OCI-M1 (cell line): ENCODE measurements around the gene POLR2J3.
"Not testable (repeated sequence)": the region's sequence is repeated elsewhere in the genome, so short reads cannot be mapped to it uniquely, and the experiment has no call there.

Source experiments
- DNase-seq: peaks from one replicate; lab custom pipeline; 2025; lab: John Stamatoyannopoulos, UW

POLR2J3 gene

DNA sequence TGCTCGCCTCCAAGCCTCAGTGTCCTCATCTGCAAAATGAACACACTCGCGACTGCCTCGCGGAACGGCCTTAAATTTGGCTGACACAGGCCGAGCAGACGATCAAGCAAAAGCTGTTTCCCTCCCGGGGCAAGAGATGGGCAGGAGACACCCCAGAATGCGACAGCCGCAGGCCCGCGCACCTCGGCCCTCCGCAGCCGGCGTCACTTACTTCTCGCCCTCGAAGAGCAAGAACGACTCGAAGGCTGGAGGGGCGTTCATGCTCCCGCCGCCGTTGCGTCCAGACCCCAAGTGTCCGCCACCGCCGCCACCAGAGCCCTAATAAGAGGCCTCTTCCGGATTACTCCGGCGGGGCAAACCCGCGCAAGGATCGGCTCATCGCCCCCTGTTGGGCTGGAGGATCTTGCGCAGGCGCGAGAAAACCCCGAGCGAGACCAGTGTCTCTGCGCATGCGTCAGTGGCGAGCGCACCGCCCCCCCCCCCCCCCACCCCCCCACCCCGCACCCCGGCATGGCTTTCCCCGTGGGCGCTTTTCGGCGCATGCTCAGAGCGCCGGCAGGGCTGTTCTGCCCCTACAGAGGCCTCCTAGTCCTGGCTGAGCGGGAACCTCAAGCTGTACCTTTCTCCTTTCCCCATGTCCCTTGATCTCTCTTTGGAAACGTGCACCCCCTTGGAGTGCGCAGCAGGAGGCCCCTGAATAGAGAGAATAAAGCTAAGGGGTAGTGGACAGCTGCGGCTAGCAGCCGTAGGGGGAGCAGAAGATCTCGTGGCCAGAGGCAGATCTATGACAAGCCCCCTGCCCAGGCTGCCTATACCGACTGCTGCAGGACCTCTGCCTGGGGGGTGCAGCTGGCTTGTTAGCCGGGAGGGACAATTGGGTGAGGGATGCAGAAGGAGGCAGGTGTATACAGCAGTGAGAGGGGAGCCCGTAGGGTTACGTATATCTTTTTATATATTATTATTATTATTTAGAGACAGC is at the start of gene POLR2J3:
Gene POLR2J3 (minus strand): TSS at position 323 of the 979 bp plus-strand sequence. CDS start 62 bp downstream, at position 261.
- DNase-seq = not testable (repeated sequence)

DNA sequence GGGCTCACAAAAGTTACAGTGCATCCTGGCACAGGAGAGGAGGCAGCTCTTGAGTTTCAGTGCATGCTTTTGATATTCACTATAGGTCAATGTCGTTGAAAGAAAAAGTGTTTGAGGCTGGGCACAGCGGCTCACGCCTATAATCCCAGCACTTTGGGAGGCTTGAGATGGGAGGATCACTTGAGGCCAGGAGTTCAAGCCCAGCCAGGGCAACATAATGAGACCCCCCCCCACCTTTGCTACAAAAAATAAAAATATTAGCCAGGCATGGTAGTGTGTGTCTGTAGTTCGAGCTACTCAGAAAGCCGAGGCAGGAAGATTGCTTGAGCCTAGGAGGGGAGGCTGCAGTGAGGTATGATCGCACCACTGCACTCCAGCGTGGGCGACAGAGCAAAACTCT is 45.7 kb upstream of the POLR2J3 start:
- not testable (repeated sequence) for DNase-seq

DNA sequence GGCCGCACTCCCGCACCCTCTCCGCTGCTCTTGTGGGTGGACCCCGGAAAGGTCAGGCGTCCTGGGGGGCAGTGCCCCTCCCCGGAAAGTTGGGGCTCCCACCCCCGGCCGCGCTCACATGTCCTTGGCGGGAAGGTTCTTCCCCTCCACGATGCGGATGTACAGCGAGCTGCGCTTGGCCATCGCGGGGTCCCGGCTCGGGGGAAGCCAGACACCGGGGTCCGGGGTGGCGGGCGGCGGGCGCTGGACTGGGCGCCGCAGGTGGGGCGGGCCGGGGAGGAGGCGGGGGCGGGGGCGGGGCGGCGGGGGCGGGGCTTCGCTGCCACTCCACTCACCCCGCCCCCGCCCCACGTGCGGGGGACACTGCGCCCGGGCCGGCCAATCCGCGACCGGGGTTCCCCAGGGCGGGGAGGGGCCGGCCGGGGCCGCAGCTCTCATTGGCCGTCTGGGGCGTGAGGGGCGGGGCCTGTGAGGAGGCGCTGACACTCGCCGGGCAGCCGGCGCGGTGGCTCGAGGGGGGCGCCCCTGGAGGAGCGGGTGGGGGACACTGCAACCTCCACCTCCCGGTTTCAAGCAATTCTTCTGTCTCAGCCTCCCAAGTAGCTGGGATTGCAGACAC is 44.2 kb upstream of the POLR2J3 start, which contains the start of gene RASA4:
Gene RASA4 (minus strand): TSS at position 250 of the 619 bp plus-strand sequence. CDS start 67 bp downstream, at position 183.
- not testable (repeated sequence) for DNase-seq

DNA sequence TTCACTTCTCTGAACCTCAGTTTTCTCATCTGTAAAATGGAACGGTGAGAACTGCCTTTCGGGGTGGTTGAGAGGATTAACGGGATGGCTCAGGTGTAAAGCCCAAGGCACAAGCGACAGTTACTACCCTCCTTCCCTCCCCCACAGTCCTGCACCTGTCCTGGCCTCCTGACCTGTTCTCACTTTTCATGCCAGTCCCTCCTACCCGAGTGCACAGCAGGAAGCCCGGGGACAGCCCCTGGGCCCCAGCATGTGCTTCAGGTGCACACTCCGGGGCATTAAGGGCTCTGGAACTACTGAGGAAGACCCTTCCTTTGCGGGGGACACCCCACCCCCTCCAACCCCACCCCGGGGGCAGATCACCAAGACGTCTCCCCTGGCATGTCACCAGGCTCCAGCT is 43.5 kb upstream of the POLR2J3 start:
- DNase-seq = not testable (repeated sequence)

DNA sequence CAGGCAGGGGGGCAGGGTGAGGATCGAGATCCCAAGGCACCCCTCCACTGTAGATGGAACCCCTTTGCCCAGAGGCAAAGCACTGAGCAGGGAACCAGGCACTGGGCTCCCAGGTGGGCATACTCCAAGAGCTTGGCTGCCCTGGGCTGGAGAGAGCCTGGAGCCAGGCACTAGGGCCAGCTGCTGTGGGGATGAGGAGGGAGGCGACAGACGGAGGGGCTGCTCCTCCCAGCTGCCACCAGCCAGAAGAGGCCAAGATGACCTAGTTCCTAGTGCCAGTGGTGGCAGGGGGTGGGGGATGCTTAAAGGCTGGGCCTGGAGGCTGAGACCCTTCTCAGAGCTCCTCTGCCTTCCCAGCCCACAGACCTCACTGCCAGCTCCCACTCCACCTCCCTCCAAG is 42.5 kb upstream of the POLR2J3 start:
- DNase-seq = not testable (repeated sequence)

DNA sequence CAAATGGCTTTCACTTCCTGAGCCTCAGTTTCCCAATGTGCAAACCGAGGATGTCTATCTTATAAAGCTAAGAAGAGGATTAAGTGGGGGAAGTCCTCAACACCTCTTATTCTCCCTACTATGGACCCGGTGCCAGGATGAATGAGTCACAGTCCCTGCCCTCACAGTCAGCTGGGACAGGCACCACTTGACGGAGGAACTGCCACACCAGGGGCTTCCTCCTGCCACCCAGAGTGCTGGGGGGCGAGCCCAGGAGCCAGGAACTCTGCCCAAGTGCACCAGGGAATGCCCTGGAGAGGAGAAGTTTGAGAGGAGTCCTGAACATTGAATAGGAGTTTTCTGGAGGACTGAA is 41.9 kb upstream of the POLR2J3 start:
- DNase-seq = not testable (repeated sequence)

DNA sequence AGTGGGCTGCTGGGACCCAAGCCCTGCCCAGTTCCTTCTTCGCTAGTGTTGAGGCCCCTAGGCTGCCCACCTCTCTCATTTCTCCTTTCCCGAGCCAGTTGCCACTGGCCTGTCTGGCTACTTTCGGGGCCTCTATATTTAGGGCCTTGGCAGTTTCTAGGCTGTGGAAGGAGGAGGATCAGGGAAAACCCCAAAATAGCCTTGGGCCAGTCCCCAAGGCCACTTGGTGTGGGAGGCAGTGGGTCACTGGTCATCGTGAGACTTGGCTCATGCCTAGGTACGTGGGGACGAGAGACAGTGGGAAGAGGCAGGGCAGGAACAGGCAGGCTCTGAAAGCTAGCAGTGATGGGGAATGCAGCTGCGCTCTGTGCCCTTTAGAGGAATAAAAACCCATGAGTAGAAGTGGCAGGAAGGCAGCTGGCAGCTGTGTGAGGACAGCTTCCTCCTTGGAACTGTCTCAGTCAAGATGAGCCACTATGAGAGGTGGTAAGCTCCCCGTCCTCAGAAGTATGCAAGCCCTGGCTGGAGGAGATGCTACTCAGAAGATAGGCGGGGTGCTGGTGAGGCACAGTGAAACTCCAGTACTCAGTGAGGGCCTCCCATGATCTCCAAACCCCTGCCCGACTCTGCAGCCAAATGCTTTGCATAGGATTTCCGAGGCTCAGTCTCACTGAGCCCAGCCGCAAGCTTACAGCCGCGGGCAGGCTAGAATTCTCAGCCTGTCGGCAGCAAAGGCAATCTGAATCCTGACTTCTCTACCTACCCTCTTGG is 41.4 kb upstream of the POLR2J3 start:
- DNase-seq = not testable (repeated sequence)

DNA sequence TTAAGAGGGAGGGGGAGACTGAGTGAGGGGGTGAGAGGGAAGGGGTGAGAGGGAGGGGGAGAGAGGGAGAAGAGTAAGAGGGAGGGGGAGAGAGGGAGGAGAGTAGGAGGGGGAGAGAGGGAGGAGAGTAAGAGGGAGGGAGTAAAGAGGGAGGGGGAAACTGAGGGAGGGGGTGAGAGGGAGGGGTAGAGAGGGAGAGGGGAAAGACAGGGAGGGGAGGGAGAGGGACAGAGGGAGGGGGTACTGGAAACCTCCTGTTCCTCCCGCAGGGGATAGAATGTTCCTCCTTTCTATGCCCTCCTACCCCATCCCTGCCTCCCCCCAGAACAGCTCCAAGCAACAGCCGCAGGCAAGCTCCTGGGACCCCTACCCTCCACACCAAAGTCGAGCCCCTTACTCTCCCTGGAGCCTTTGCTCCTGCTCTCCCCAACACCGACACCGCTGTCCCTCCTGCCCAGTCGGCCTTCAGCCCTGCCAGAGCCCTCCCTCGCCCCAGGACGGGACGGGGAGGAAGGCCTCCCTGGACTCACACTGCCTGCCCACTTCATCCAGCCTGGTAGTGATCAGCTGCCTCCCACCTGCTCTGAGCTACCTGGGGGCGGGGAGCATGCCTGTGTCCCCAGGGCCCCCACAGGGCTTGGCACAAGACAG is 39.4 kb upstream of the POLR2J3 start:
- DNase-seq = not testable (repeated sequence)

DNA sequence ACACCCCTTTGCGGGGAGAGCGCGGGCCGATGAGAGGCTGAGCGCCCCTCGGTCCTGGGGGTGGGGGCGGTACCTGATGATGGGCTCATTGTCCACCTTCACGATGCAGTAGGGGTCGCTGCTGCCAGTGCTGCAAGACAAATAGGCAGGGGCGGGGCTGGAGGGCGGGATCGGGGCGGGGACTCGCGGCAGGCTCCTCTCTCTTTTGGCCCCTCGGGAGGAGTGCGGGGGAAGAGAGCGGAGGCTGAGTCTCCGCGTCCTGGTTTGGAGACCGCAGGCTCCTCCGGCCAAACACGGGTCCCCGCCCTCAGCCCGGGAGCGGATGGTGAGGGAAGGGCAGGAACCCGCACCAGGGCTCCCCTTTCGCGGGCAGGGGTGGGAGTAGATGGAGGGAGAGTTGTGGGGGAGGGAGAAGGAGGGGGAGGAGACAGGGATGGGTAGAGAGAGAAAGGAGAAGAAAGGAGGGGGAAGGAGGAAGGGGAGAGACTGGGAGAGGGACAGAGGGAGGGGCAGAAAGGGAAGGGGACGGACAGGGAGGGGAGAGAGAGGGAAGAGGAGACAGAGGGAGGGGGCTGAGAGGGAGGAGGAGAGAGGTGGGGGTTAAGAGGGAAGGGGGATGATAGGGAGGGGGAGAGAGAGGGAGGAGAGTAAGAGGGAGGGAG is 38.8 kb upstream of the POLR2J3 start:
- DNase-seq = not testable (repeated sequence)

DNA sequence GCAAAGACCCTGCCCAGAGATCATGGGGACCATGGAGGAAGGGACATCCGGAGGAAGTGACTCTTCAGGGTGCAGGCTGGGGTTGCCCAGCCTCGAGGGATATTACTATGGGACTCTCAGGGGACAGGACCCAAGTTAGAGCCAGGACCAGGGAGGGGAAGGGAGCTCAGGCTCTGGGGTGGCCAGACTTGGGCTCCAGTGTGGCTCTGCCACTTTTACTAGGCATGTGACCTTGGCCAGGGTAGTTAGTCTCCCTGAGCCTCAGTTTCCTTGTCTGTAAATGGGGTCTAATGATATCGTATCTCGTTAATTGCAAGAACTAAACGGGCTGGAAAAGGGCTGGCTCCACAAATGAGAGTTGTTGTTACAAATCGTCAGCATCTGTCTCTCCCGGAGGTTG is 38.1 kb upstream of the POLR2J3 start:
- not testable (repeated sequence) for DNase-seq

DNA sequence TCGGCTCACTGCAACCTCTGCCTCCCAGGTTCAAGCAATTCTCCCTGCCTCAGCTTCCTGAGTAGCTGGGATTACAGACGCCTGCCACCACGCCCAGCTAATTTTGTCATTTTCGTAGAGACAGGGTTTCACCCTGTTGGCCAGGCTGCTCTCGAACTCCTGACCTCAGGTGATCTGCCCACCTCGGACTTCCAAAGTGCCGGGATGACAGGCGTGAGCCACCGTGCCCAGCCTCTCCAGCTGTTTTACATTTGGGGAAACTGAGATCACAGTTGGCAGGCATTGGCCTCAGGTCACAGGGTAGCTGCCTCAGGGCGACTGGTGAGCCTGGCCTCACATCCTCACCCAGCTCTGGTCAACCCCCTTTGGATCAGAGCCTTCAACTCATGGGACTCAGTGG is 37.4 kb upstream of the POLR2J3 start:
- not testable (repeated sequence) for DNase-seq

DNA sequence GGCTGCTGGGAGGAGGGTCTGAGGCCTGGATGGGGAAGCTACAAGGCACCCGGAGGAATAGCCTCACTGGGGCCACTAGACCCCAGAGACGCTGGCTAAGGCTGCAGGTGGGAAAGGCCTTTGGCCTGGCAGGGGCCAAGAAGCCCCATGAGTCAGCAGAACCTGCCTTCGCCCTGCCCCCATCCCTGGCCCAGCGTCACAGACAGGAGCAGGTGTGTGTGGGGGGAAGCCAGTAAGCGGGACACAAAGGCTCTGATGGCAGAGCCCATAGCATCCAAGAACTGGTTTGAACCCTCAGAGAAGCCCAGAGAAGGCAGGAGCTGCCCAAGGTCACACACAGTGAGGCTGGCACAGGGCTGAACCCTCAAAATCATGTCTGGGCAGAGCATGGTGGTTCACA is 34.5 kb upstream of the POLR2J3 start:
- DNase-seq = not testable (repeated sequence)

DNA sequence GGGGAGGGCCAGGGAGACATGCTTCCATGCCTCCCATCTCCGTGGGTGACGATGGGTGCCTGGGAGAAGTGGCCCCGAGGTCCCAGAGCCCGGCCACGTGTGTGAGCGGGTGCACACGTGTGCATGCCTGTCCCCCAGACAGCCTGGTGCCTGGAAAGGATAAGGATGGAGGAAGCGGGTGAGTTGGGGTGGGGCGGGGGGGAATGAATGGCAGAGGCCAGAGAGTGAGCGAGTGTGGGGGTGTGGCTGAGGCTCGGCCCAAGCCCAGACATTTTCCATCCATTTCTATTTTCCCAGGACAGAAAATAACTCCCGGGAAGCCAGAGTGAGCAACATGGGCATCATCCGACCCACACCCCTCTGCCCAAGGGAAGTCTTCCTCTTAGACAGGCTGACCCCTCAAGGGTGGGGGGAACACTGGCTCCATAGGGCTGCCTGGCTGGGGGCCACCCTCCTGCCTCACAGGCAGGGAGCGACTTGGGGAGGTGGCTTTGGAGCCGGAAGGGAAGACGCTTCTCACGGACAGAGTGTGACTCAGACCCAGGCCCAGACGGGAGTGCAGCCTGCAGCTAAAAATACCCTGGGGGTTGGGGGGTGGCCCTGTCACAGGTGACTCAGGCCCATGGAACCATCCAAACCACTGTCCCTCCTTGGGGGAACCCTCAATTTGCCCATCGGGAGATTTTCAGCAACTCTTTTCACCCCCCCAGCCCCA is 32.2 kb upstream of the POLR2J3 start:
- not testable (repeated sequence) for DNase-seq

DNA sequence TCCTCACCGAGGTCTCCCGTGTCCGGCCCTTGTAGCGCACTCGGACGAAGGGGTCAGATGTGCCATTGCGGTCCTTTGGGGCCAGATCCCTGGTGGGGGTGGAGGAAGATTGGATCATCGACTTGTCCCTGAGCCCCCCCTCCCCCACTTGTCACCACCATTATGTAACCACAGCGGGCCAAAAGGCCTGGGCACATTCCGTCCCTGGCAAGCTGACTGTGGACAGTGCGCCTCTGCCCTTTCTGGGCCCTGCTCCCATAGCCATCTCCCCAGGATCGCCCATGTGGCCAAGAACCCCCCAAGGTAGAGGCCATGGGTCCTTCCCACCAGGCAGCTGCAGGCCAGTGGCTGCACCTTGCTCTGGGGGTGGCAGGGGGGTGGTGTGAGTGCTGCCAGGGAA is 29.9 kb upstream of the POLR2J3 start:
- DNase-seq = not testable (repeated sequence)

DNA sequence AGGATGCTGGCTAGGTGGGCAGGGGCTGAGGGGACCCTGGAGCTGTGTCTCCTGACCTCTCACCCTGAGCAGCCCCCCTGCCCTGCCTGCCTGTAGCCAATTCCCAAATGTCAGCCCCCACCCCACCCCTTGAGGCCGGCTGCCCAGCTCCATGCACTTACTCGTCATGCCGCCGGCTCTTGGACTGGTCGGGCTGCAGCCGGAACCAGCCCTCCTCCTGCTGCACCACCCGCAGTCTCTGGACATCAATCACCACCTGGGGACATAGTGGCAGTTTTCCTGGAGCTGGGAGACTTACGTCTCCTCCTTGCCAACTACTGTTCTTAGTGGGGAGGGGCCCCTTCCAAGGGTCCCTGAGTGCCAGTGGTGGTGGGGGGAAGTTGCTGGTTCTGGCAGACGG is 27.3 kb upstream of the POLR2J3 start:
- not testable (repeated sequence) for DNase-seq

DNA sequence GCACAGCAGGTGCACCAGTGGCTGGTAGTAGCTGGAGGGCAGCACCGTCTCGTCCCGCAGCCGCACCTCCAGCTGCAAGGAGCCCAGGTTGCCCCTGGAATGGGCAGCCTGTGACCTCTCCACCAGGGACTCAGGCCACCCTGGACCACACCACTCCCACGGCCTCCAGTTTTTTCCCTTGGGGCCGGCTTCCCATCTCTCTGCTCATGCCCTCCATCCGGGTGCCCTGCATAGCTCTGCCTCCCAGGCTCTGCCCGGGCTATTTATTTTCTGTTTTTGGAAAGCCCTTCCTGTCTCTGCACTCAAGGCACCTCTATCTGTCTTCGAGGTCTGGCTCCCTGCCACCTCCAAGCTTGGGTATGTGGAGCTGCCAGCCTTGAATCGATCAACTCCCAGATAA is 23.7 kb upstream of the POLR2J3 start:
- not testable (repeated sequence) for DNase-seq

DNA sequence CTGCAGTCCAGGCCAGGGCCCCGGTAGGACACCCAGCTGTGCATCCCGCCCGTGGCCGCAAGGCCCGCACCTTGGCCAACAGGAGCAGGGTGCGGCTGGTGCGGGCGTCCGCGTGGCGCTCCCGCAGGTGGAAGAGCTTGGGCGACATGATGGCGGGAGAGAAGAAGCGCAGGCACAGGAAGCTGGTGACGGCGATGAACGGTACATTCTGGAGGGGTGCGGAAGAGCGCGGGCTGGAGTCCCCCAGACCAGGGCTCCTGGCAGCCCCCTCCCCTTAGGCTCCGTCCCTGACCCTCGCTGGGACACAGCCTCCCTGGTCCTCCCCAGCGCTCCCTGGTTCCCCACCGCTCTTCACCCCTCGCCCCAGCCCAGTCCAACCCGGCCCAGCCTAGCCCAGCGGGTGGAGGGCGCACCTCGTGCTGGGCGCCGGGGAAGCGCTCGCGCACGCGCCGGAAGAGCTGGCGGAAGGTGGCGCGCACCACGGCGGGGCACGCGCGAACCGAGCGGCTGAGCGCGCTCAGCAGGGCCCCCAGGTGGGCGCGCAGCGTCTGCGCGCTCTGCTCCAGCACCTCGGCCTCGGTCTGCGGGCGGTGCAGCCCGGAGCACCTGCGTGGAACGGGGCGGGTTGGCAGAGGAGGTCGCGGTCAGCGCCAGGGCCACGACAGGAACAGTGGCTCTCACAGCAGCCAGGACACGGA is 21.4 kb upstream of the POLR2J3 start:
- not testable (repeated sequence) for DNase-seq

DNA sequence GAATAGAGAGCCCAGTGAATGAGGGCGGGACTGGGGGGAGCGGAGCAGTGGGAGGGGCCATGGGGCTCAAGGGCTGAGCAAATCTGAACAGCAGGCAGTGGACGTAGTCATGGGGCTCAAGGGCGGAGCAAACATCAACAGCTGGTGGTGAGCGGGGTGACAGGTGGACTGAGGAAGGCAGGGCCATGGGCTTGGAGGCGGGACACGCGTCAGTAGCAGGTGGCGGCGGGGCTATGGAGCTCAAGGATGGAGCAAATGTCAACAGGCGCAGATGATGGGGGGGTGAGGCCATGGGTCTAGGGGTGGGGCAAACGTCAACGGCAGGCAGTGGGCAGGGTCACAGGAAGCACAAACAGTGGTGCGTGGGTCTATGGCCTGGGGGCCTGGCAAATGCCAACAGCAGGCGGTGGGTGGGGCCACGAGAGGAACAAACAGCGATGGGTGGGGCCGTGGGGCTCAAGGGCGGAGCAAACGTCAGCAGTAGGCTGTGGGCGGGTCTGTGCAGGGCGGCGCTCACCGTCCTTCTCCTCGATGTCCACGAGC is 20.2 kb upstream of the POLR2J3 start:
- DNase-seq = not testable (repeated sequence)

DNA sequence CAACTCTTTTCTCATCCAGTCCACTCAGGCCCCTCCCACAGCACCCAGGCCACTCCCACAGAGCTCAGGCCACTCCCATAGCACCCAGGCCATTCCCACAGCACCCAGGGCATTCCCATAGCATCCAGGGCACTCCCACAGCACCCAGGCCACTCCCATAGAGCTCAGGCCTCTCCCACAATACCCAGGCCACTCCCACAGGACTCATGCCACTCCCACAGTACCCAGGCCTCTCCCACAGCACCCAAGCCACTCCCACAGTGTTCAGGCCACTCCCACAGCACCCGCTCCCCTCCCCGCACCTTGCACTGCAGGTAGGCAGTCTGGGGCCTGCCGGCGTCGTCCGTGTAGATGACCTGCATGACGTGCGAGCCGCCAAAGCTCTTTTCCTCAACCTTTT is 17.5 kb upstream of the POLR2J3 start:
- not testable (repeated sequence) for DNase-seq
